Liver (tissue), 9 donors: Measurements from ENCODE around the gene CEACAM19. TPM values are rescaled to one million over a fixed set of nuclear protein-coding genes. Genes with fewer than 3 reads are reported as not detected.

ENCODE experiments used
- DNase-seq: peaks from one replicate; pipeline ENCODE4 v3.0.0-alpha.2; 2017; ENCODE audit warnings: low spot score
- H3K27ac ChIP-seq, 2 donors: one replicate each; pipeline ENCODE4 v1.7.0; 2013; ENCODE audit warnings: inconsistent platforms in 2 of 2, low read length in 2 of 2, control low read depth in 1 of 2, low read depth in 1 of 2, mild to moderate bottlenecking in 1 of 2
- H3K27me3 ChIP-seq, 4 donors: one replicate each; pipeline versions ENCODE4 v1.6.1 to v1.7.0; 2013; ENCODE audit warnings: low read length in 3 of 4, inconsistent platforms in 1 of 4, mild to moderate bottlenecking in 1 of 4, moderate library complexity in 1 of 4; ENCODE audit not compliant: control insufficient read depth in 4 of 4, insufficient read depth in 4 of 4
- H3K36me3 ChIP-seq, 4 donors: one replicate each; pipeline versions ENCODE4 v1.6.1 to v1.7.0; 2013; ENCODE audit warnings: low read length in 3 of 4, mild to moderate bottlenecking in 3 of 4, low read depth in 1 of 4, moderate library complexity in 1 of 4; ENCODE audit not compliant: control insufficient read depth in 4 of 4, insufficient read depth in 3 of 4
- H3K4me1 ChIP-seq, 4 donors: one replicate each; pipeline versions ENCODE4 v1.6.1 to v1.7.0; 2013; ENCODE audit warnings: low read length in 3 of 4, mild to moderate bottlenecking in 3 of 4, moderate library complexity in 1 of 4; ENCODE audit not compliant: control insufficient read depth in 4 of 4, insufficient read depth in 4 of 4
- H3K4me3 ChIP-seq, 3 donors: one replicate each; pipeline versions ENCODE4 v1.6.1 to v1.7.0; 2013; ENCODE audit warnings: low read length in 3 of 3, control low read depth in 1 of 3, low read depth in 1 of 3, mild to moderate bottlenecking in 1 of 3
- H3K9ac ChIP-seq, 2 donors: one replicate each; pipeline ENCODE4 v1.7.0; 2013; ENCODE audit warnings: low read length in 2 of 2, mild to moderate bottlenecking in 2 of 2, moderate library complexity in 2 of 2, control low read depth in 1 of 2, low read depth in 1 of 2
- H3K9me3 ChIP-seq, 4 donors: one replicate each; pipeline versions ENCODE4 v1.6.1 to v1.7.0; 2013; ENCODE audit warnings: low read length in 3 of 4; ENCODE audit not compliant: control insufficient read depth in 4 of 4
- EGR1 ChIP-seq, 2 donors: IDR thresholded peaks; 2 replicates each; pipeline ENCODE4 v1.6.1; 2016 to 2018; ENCODE audit warnings: antibody characterized with exemption in 2 of 2, low read depth in 2 of 2
- FOXA1 ChIP-seq: IDR thresholded peaks from 2 replicates; pipeline ENCODE4 v1.6.1; 2016; ENCODE audit warnings: antibody characterized with exemption
- FOXA2 ChIP-seq: IDR thresholded peaks from 2 replicates; pipeline ENCODE4 v1.6.1; 2016; ENCODE audit warnings: antibody characterized with exemption
- GABPA ChIP-seq, 2 donors: IDR thresholded peaks in 1 of 2; conservative IDR thresholded peaks in 1 of 2; 2 replicates each; pipeline ENCODE4 v1.6.1; 2016; ENCODE audit warnings: antibody characterized with exemption in 2 of 2, mild to moderate bottlenecking in 1 of 2, moderate library complexity in 1 of 2
- HNF4A ChIP-seq, 2 donors: conservative IDR thresholded peaks; 2 replicates each; pipeline ENCODE4 v1.6.1; 2016; ENCODE audit warnings: antibody characterized with exemption in 2 of 2, mild to moderate bottlenecking in 2 of 2
- HNF4G ChIP-seq: IDR thresholded peaks from 2 replicates; pipeline ENCODE4 v1.6.1; 2016; ENCODE audit warnings: antibody characterized with exemption
- NR2F2 ChIP-seq: IDR thresholded peaks from 2 replicates; pipeline ENCODE4 v1.6.1; 2016; ENCODE audit warnings: antibody characterized with exemption
- SP1 ChIP-seq: IDR thresholded peaks from 2 replicates; pipeline ENCODE4 v1.6.1; 2018; ENCODE audit warnings: antibody characterized with exemption, mild to moderate bottlenecking
- TAF1 ChIP-seq: conservative IDR thresholded peaks from 2 replicates; pipeline ENCODE4 v1.6.1; 2016; ENCODE audit warnings: antibody characterized with exemption, mild to moderate bottlenecking
- YY1 ChIP-seq: IDR thresholded peaks from 2 replicates; pipeline ENCODE4 v1.6.1; 2016; ENCODE audit warnings: antibody characterized with exemption, mild to moderate bottlenecking
- WGBS: extraction: QIAGEN DNeasy Blood & Tissue Kit; methylation state at CpG from one replicate; pipeline ENCODE4 v1.1.7; 2013; 5-methylcytosine and 5-hydroxymethylcytosine counted together
- polyA plus RNA-seq, 2 donors: library from polyadenylated mRNA; stranded (reverse) in 1 of 2; unstranded in 1 of 2; fragments of 200-250 nt in 1 of 2; fragments of >200 nt in 1 of 2; fragmentation: Nextera tagmentation in 1 of 2; extraction: Ambion mirVana in 1 of 2; gene quantifications; one replicate each; pipeline versions ENCODE4 v1.2.1 to v1.2.3, GENCODE V29; 2013 to 2015
- total RNA-seq, 2 donors: library from RNA; depleted of rRNA; stranded (reverse); fragments of >200 nt; gene quantifications; one replicate each; pipeline ENCODE4 v1.2.3, GENCODE V29; 2014
- TF ChIP-seq, protein P1 (sequence below): fragments of 150-350 bp; IDR thresholded peaks from 2 replicates; pipeline ENCODE4 v1.5.1; 2017; ENCODE audit warnings: improper control_type of control experiment, low read depth, low read length; ENCODE audit not compliant: missing input control
- TF ChIP-seq, protein P2 (sequence below): IDR thresholded peaks from 2 replicates; pipeline ENCODE4 v1.6.1; 2016; ENCODE audit warnings: antibody characterized with exemption
- TF ChIP-seq, protein P3 (sequence below): IDR thresholded peaks from 2 replicates; pipeline ENCODE4 v1.6.1; 2016; ENCODE audit warnings: antibody characterized with exemption
- TF ChIP-seq, protein P4 (sequence below): IDR thresholded peaks from 2 replicates; pipeline ENCODE4 v1.6.1; 2016; ENCODE audit warnings: antibody characterized with exemption, mild to moderate bottlenecking
- TF ChIP-seq, protein P5 (sequence below): IDR thresholded peaks from 2 replicates; pipeline ENCODE4 v1.6.1; 2016; ENCODE audit warnings: antibody characterized with exemption
- donor health status: healthy.
- donor health status: healthy.
- donor health status: healthy.
- donor health status: healthy.
- donor health status: healthy.

Gene CEACAM19
- total and polyA plus RNA-seq, 4 donors: 0.75 to 2.6 (median 1.3) TPM

DNA sequence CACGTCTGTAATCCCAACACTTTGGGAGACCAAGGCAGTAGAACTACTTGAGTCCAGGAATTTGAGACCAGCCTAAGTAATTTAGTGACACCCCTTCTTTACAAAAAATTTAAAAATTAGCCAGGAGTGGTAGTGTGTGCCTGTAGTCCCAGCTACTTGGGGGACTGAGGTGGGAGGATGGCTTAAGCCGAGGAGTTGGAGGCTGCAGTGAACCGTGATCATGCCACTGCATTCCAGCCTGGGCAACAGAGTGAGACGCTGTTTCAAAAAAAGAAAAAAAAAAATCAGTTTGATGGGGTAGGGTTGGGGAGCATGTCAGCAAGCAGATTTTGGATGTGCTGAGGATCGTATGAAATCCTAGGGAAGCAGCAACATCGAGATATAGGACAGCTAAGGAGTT is 4.2 kb downstream of the CEACAM19 start:
- no peak overlapping the region for H3K4me3 ChIP-seq
- H3K9me3 ChIP-seq: no peaks in the 10 kb centered on the region
- 97% methylated on average over 6 of the region's 6 CpGs for WGBS
- no peaks in the 10 kb centered on the region for H3K4me1 ChIP-seq
- H3K27ac ChIP-seq: no peak overlapping the region
- no peak for DNase-seq
- H3K27me3 ChIP-seq: no peaks in the 10 kb centered on the region
- TF ChIP-seq, protein P1, sequence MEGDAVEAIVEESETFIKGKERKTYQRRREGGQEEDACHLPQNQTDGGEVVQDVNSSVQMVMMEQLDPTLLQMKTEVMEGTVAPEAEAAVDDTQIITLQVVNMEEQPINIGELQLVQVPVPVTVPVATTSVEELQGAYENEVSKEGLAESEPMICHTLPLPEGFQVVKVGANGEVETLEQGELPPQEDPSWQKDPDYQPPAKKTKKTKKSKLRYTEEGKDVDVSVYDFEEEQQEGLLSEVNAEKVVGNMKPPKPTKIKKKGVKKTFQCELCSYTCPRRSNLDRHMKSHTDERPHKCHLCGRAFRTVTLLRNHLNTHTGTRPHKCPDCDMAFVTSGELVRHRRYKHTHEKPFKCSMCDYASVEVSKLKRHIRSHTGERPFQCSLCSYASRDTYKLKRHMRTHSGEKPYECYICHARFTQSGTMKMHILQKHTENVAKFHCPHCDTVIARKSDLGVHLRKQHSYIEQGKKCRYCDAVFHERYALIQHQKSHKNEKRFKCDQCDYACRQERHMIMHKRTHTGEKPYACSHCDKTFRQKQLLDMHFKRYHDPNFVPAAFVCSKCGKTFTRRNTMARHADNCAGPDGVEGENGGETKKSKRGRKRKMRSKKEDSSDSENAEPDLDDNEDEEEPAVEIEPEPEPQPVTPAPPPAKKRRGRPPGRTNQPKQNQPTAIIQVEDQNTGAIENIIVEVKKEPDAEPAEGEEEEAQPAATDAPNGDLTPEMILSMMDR: no peak
- TF ChIP-seq GABPA (IDR thresholded peaks at IDR 0.05 in 1 of 2, conservative IDR thresholded peaks at IDR 0.05 in 1 of 2) (no peak), YY1 (no peak), FOXA1 (no peak), TAF1 (no peak), HNF4A (conservative IDR thresholded peaks at IDR 0.05) (no peak), SP1 (no peak), HNF4G (no peak), EGR1 (IDR thresholded peaks at IDR 0.05; ENCODE audit: low read depth in 2 of 2) (no peak), FOXA2 (no peak), NR2F2 (no peak)
- TF ChIP-seq, protein P2, sequence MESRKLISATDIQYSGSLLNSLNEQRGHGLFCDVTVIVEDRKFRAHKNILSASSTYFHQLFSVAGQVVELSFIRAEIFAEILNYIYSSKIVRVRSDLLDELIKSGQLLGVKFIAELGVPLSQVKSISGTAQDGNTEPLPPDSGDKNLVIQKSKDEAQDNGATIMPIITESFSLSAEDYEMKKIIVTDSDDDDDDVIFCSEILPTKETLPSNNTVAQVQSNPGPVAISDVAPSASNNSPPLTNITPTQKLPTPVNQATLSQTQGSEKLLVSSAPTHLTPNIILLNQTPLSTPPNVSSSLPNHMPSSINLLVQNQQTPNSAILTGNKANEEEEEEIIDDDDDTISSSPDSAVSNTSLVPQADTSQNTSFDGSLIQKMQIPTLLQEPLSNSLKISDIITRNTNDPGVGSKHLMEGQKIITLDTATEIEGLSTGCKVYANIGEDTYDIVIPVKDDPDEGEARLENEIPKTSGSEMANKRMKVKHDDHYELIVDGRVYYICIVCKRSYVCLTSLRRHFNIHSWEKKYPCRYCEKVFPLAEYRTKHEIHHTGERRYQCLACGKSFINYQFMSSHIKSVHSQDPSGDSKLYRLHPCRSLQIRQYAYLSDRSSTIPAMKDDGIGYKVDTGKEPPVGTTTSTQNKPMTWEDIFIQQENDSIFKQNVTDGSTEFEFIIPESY: no peak
- TF ChIP-seq, protein P3, sequence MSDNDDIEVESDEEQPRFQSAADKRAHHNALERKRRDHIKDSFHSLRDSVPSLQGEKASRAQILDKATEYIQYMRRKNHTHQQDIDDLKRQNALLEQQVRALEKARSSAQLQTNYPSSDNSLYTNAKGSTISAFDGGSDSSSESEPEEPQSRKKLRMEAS: no peak
- TF ChIP-seq, protein P4, sequence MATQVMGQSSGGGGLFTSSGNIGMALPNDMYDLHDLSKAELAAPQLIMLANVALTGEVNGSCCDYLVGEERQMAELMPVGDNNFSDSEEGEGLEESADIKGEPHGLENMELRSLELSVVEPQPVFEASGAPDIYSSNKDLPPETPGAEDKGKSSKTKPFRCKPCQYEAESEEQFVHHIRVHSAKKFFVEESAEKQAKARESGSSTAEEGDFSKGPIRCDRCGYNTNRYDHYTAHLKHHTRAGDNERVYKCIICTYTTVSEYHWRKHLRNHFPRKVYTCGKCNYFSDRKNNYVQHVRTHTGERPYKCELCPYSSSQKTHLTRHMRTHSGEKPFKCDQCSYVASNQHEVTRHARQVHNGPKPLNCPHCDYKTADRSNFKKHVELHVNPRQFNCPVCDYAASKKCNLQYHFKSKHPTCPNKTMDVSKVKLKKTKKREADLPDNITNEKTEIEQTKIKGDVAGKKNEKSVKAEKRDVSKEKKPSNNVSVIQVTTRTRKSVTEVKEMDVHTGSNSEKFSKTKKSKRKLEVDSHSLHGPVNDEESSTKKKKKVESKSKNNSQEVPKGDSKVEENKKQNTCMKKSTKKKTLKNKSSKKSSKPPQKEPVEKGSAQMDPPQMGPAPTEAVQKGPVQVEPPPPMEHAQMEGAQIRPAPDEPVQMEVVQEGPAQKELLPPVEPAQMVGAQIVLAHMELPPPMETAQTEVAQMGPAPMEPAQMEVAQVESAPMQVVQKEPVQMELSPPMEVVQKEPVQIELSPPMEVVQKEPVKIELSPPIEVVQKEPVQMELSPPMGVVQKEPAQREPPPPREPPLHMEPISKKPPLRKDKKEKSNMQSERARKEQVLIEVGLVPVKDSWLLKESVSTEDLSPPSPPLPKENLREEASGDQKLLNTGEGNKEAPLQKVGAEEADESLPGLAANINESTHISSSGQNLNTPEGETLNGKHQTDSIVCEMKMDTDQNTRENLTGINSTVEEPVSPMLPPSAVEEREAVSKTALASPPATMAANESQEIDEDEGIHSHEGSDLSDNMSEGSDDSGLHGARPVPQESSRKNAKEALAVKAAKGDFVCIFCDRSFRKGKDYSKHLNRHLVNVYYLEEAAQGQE: no peak
- TF ChIP-seq, protein P5, sequence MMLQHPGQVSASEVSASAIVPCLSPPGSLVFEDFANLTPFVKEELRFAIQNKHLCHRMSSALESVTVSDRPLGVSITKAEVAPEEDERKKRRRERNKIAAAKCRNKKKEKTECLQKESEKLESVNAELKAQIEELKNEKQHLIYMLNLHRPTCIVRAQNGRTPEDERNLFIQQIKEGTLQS: no peak
- H3K36me3 ChIP-seq: peaks cover 0 to 8% (median 3%) of the 10 kb centered on the region in 4 donors
- no peak overlapping the region for H3K9ac ChIP-seq
